GM10847 (cell line): Measurements from ENCODE around the gene PTOV1.

Experiments
- POLR2A ChIP-seq: IDR thresholded peaks from 2 replicates; pipeline ENCODE4 v1.6.1; 2011; ENCODE audit not compliant: insufficient read length; ENCODE audit errors: extremely low read depth

The PTOV1 gene

GRCh38 chr19:49833599-49833998, 17.4 kb upstream of the PTOV1 start:
- no peak for TF ChIP-seq POLR2A

DNA sequence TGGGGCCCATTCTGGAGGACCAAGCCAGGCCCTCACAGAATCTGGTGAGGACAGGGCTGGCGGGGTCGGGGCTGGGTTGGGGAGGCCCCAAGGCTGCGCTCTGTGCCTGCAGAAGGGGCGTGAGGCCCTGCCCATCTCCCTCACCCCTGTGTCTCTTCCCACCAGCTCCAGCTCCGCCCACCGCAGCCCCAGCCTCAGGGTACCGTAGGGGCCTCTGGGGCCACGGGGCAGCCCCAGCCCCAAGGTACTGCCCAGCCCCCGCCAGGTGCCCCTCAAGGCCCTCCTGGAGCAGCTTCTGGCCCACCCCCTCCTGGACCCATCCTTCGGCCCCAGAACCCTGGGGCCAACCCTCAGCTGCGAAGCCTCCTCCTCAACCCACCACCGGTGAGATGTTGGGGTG, 15.4 kb upstream of the PTOV1 start:
- TF ChIP-seq POLR2A: no peak

- TF ChIP-seq POLR2A: no peak
These were observed 14.6 kb upstream of the PTOV1 start for GRCh38 chr19:49836176-49837008.

GRCh38 chr19:49837009-49837310, 14.0 kb upstream of the PTOV1 start:
- no peak for TF ChIP-seq POLR2A

- TF ChIP-seq POLR2A: no peak
These were observed 13.5 kb upstream of the PTOV1 start for GRCh38 chr19:49837425-49837824.

DNA sequence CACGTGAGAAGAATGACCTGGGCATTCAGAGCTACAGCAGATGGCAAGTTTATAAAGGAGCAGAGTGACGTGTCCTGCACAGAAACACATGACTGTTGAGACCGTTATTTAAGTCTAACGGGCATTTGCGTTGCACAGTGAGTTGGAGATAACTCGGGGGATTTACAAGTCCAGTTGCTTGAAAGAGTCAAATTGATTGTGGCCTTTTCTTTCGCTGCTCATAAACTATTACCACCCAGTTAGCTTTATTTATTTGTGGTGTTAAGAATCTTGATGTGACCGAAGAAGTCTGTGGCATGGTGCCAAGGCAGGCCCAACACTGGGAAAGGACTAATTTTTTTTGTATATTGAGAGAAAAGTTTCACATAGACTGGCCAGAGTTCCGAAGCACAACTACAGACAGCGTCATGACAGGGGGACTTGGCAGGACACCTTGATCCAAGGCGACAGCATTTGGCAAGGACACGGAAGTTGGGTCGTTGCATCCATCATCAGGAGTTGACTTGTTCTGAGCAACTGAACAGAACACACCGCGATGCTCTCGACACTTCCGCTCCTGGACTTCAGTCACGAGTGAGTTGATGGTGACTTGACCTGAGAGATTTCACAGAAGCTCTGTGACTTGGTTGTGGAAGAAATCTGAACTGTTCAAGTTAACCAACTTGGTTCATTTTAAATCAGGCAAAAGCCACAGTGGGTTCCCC, 11.9 kb upstream of the PTOV1 start:
- TF ChIP-seq POLR2A: no peak

- no peak for TF ChIP-seq POLR2A
These were observed 11.2 kb upstream of the PTOV1 start for GRCh38 chr19:49839713-49840112.

DNA sequence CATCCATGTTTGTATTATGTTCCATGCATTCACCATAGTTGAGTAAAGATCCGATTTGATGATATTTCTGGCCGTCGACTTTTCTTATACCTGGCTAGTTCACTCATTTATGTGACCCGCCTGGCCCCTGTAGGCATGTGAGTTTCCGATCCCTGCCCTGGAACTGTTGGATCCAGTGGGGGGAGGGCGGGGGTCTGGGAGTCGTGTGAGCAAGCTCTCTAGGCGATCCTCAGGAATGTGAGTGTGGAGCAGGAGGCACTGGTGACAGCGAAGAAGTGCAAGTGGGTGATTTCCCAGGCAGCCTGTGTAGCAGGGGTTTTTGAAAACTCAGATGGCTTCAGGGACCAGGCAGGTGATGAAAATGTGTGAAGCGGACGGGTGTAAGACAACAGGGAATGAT, 10.6 kb upstream of the PTOV1 start:
- no peak for TF ChIP-seq POLR2A

DNA sequence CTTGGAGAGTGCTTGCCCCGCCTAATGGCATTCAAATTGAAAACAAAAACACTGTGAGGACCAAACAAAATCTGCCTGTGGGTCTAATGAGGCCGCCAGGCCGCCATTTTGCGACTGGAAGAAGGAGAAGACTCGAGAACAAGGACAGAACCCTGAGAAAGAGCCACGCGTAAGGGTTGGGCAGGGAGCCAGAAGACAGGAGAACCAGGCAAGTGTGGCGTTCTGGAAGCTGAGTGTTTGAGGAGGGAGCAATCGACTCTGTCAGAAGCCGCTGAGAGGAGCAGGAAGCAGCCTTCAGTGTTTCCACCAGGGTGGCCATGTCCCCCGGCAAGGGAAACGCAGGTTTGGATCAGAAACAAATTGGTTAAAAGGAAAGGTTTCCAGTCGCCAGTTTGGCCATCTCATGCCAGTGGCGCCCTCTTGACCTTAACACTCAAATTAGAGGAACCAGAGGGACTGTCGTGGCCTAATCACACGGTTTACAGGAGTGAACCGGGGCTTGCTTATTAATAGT, 10.2 kb upstream of the PTOV1 start:
- TF ChIP-seq POLR2A: no peak

GRCh38 chr19:49843265-49843664, 7.7 kb upstream of the PTOV1 start:
- no peak for TF ChIP-seq POLR2A

DNA sequence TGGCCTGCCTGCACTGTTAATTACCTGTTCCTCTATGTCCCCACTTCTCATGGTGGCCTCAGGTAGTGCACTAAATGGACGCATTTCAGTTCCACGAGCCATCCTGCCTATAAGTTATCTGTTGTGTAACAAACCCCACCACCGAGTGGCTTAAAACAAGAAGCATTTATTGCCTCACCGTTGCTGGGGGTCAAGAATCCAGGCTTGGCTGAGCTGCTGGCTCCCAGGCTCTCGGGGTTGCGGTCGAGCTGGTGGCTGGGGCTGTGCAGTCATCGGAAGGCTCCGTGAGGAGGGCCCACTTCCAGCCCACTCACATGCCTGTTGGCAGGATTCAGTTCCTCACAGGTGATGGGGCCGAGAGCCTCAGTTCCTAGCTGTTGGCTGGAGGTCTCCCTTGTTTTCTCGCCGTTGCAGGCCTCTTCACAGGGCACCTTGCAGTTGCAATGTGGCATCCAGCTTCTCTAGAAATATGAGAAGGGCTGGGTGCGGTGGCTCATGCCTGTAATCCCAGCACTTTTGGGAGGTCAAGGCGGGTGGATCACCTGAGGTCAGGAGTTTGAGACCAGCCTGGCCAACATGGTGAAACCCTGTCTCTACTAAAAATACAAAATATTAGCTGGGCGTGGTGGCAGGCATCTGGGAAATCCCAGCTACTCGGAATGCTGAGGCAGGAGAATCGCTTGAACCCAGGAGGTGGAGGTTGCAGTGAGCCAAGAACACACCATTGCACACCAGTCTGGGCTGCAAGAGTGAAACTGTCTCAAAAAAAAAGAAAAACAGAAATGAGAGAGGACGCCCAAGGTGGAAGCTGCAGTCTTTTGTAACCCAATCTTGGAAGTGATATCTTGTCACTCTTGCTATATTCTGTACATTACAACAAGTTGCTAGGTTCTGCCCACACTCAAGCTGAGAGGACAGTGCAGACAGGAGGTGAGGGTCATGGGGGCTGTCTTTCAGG, 6.5 kb upstream of the PTOV1 start:
- no peak for TF ChIP-seq POLR2A

DNA sequence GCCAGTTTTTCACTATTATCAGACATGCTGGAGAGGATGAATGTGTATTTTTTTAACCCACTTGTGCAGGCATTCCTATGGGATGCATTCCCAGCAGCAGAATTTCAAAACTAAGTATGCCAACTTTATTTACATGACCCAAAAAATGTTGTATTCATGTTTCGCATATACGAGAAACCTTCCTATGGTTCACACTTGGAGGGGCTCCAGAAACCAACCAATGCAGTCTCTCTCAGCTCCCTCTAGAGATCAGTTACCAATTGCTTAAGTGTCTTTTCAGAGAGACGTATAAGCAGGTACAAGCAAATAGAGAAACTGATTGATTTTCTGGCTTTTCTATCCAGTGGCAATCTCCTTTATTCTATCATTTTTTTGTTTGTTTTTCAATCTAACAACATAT, 5.5 kb upstream of the PTOV1 start:
- TF ChIP-seq POLR2A: no peak

- no peak for TF ChIP-seq POLR2A
These were observed 4.6 kb upstream of the PTOV1 start for GRCh38 chr19:49846408-49846807.

GRCh38 chr19:49847731-49848696, 2.9 kb upstream of the PTOV1 start:
- TF ChIP-seq POLR2A: no peak
